NT2/D1 (cell line): ENCODE results near the gene GPHN.

Experiments used
- DNase-seq: peaks from one replicate; pipeline ENCODE4 v3.0.0-alpha.2; 2011; ENCODE audit warnings: low read depth, low spot score
- H3K27me3 ChIP-seq: 2 replicates; pipeline ENCODE4 v1.6.0; 2011; ENCODE audit warnings: mild to moderate bottlenecking; ENCODE audit not compliant: insufficient read length, insufficient read depth
- H3K36me3 ChIP-seq: 2 replicates; pipeline ENCODE4 v1.6.1; 2011; ENCODE audit warnings: mild to moderate bottlenecking, low read length, mixed read lengths; ENCODE audit not compliant: insufficient read depth, insufficient read length
- H3K4me1 ChIP-seq: 2 replicates; pipeline ENCODE4 v1.5.1; 2011; ENCODE audit not compliant: insufficient read depth, insufficient read length
- H3K4me3 ChIP-seq: 2 replicates; pipeline ENCODE4 v1.5.1; 2011; ENCODE audit warnings: low read depth; ENCODE audit not compliant: insufficient read length
- H3K9ac ChIP-seq: 2 replicates; pipeline ENCODE4 v1.6.0; 2011; ENCODE audit warnings: low read depth; ENCODE audit not compliant: insufficient read length
- H3K9me3 ChIP-seq: 2 replicates; pipeline ENCODE4 v1.5.1; 2011; ENCODE audit warnings: mild to moderate bottlenecking, low read length; ENCODE audit not compliant: insufficient read depth
- SUZ12 ChIP-seq: IDR thresholded peaks from 2 replicates; pipeline ENCODE4 v1.6.1; 2011; ENCODE audit not compliant: insufficient read length, insufficient read depth; ENCODE audit errors: extremely low read depth
- YY1 ChIP-seq: IDR thresholded peaks from 2 replicates; pipeline ENCODE4 v1.6.1; 2011; ENCODE audit not compliant: insufficient read length, insufficient read depth
- ZNF274 ChIP-seq: IDR thresholded peaks from 2 replicates; pipeline ENCODE4 v1.6.1; 2011; ENCODE audit warnings: mild to moderate bottlenecking, low read depth, low read length

GPHN gene

DNA sequence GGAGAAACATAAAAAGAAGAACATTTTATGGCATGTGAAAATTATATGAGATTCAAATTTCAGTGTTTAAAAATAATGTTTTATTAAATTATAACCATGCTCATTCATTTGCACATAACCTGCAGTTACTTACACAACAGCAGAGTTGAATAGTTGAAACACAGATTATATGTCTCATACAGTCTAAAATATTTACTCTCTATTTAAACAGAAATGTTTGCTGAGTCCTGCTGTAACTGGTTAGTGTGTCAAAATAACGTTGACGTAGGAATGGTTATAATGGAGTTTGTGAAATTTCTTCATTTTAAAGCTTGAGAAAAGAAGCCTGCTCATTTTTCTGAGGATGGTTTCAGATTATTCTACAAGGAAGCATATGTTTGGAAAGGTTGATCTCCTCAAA is 484.8 kb downstream of the GPHN start:
- TF ChIP-seq ZNF274 (no peak), SUZ12 (no peak), YY1 (no peak)
- Histone ChIP-seq H3K4me3 (no peak overlapping the region), H3K27me3 (no peaks in the 10 kb centered on the region), H3K4me1 (no peaks in the 10 kb centered on the region), H3K9ac (no peak overlapping the region), H3K36me3 (no peaks in the 10 kb centered on the region), H3K9me3 (no peaks in the 10 kb centered on the region)
- no peak for DNase-seq

GRCh38 chr14:66993512-66993911 is 485.6 kb downstream of the GPHN start:
- no peak for DNase-seq
- H3K9ac ChIP-seq: no peak overlapping the region
- no peaks in the 10 kb centered on the region for H3K27me3 ChIP-seq
- H3K4me3 ChIP-seq: no peak overlapping the region
- H3K4me1 ChIP-seq: no peaks in the 10 kb centered on the region
- no peaks in the 10 kb centered on the region for H3K36me3 ChIP-seq
- TF ChIP-seq SUZ12 (no peak), ZNF274 (no peak), YY1 (no peak)
- H3K9me3 ChIP-seq: no peaks in the 10 kb centered on the region

- Histone ChIP-seq H3K9me3 (no peaks in the 10 kb centered on the region), H3K9ac (no peak overlapping the region), H3K4me1 (no peaks in the 10 kb centered on the region), H3K4me3 (no peak overlapping the region), H3K27me3 (no peaks in the 10 kb centered on the region), H3K36me3 (no peaks in the 10 kb centered on the region)
- no peak for TF ChIP-seq ZNF274
- TF ChIP-seq YY1: no peak
- TF ChIP-seq SUZ12: no peak
- DNase-seq: no peak
These were observed 490.1 kb downstream of the GPHN start for GRCh38 chr14:66998013-66998412.

DNA sequence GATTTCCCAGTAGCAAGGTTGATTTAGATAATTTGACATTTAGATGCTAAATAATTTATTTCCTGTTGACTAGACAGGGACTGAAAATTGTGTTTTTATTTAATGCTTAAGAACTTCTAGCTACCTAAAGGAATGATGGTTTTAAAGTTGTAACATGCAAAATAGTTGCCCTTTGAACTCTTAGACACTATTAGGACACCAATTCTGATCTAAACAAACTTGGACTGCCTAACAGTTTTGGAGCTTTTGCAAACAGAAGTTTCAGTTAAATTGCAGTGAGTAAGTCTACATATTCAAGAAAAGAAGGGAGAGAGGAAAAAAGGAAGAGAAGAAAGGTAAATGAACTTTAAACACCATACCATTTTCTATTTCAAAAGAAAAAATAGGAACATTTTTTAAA is 492.0 kb downstream of the GPHN start:
- H3K27me3 ChIP-seq: no peaks in the 10 kb centered on the region
- TF ChIP-seq SUZ12 (no peak), ZNF274 (no peak), YY1 (no peak)
- H3K9me3 ChIP-seq: no peaks in the 10 kb centered on the region
- no peak overlapping the region for H3K9ac ChIP-seq
- DNase-seq: no peak
- H3K4me1 ChIP-seq: no peaks in the 10 kb centered on the region
- H3K36me3 ChIP-seq: no peaks in the 10 kb centered on the region
- H3K4me3 ChIP-seq: no peak overlapping the region

GRCh38 chr14:67002994-67003753 is 495.2 kb downstream of the GPHN start:
- Histone ChIP-seq H3K9me3 (no peaks in the 10 kb centered on the region), H3K9ac (no peak overlapping the region), H3K27me3 (no peaks in the 10 kb centered on the region), H3K4me3 (no peak overlapping the region), H3K4me1 (no peaks in the 10 kb centered on the region), H3K36me3 (no peaks in the 10 kb centered on the region)
- TF ChIP-seq YY1 (no peak), SUZ12 (no peak)
- DNase-seq: no peak

- H3K9me3 ChIP-seq: no peaks in the 10 kb centered on the region
- no peak for DNase-seq
- TF ChIP-seq YY1: no peak
- no peaks in the 10 kb centered on the region for H3K36me3 ChIP-seq
- no peaks in the 10 kb centered on the region for H3K27me3 ChIP-seq
- no peak overlapping the region for H3K9ac ChIP-seq
- H3K4me1 ChIP-seq: no peaks in the 10 kb centered on the region
- no peak overlapping the region for H3K4me3 ChIP-seq
These were observed 496.6 kb downstream of the GPHN start for GRCh38 chr14:67004521-67004920.

DNA sequence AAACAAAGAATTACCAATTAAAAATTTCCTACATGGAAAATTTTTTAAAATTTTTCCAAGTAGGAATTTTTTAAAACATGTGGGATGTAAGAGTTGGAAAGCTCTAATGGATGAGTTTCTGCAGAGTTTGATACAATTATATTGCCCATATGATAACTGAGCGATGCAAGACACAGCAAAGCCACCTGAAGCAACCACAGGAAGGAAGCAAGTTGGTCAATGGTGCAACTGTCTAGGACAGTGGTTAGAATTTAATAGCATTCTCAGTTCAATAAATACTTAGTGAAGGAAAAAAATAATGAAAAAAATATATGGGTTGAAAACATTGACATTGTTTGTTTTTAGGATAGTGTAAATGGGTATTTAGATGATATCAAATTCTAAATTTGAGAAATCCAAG is 502.7 kb downstream of the GPHN start:
- Histone ChIP-seq H3K4me3 (no peak overlapping the region), H3K9ac (no peak overlapping the region), H3K27me3 (no peaks in the 10 kb centered on the region), H3K9me3 (no peaks in the 10 kb centered on the region), H3K4me1 (no peaks in the 10 kb centered on the region), H3K36me3 (no peaks in the 10 kb centered on the region)
- no peak for TF ChIP-seq YY1
- TF ChIP-seq ZNF274: no peak
- DNase-seq: no peak
